Measurements from ENCODE around the gene TMED1. TPM values are rescaled to one million over a fixed set of nuclear protein-coding genes. Genes with fewer than 3 reads are reported as not detected.

Gene TMED1
- total and polyA plus RNA-seq, 9 of the 15 experiments (the other 6 are each of a cell fraction or from before 2014, with no cell fraction given): 0.86 to 30.2 (median 23.5) TPM

GRCh38 chr19:10811391-10812111 is 24.5 kb downstream of the TMED1 start (continued):
- TF ChIP-seq DMBX1 (CRISPR knock-in tag; IDR thresholded peaks at IDR 0.05; ENCODE audit: borderline replicate concordance) (no peak), CHD1 (IDR thresholded peaks at IDR 0.05; ENCODE audit: low read length) (no peak), BRF2 (IDR thresholded peaks at IDR 0.05; ENCODE audit: borderline replicate concordance, insufficient read depth, insufficient read length) (no peak), MLX (CRISPR knock-in tag; conservative IDR thresholded peaks at IDR 0.05) (no peak), PHB (CRISPR knock-in tag; IDR thresholded peaks at IDR 0.05) (no peak), AFF1 (IDR thresholded peaks at IDR 0.05; ENCODE audit: low read depth in 1 of 2, partially characterized antibody in 2 of 2) (no peak), ASH1L (IDR thresholded peaks at IDR 0.05; ENCODE audit: borderline replicate concordance, low read depth, partially characterized antibody) (no peak), E2F1 (CRISPR knock-in tag; IDR thresholded peaks at IDR 0.05) (no peak), HMBOX1 (IDR thresholded peaks at IDR 0.05) (no peak), TEAD4 (IDR thresholded peaks at IDR 0.05; ENCODE audit: low read length) (peak; percentile 57), TEAD4 (CRISPR knock-in tag; IDR thresholded peaks at IDR 0.05; ENCODE audit: borderline replicate concordance) (no peak), CBFA2T3 (IDR thresholded peaks at IDR 0.05) (peak; percentile 83), IRF2 (CRISPR knock-in tag; IDR thresholded peaks at IDR 0.05) (no peak), FOXJ2 (tag; IDR thresholded peaks at IDR 0.05) (no peak), ATF3 (IDR thresholded peaks at IDR 0.05) (no peak), ATF3 (CRISPR knock-in tag; conservative IDR thresholded peaks at IDR 0.05) (no peak), KLF6 (CRISPR knock-in tag; IDR thresholded peaks at IDR 0.05; ENCODE audit: borderline replicate concordance) (no peak), ZBTB8A (IDR thresholded peaks at IDR 0.05; ENCODE audit: partially characterized antibody) (no peak), EGR1 (conservative IDR thresholded peaks at IDR 0.05) (peak; percentile 33)

Data from K562 (cell line).